ENCODE measurements around the gene ATG7. TPM values are rescaled to one million over a fixed set of nuclear protein-coding genes. Genes with fewer than 3 reads are reported as not detected.

Gene ATG7
- total RNA-seq, 1 donor from 2014 or later, result 23.0 TPM

DNA sequence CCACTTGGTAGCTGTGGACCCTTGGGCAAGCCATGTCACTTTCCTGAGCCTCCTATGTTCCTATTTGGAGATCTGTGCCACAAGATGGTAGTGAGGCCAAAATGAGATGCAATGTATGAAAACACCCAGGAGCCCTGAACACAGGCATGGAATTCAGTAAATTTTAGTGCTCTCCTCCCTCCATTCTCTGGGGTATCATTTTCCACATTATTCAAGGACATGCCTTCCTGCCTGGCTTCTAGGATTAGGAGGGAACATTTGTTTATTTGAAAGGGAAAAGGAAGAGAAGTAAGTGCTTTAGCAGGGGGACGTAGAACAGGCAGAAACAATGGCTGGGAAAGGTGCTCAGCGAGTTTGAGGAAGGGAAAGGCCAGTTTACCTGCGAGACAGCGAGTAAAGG, 98.8 kb downstream of the ATG7 start:
- Mint-ChIP-seq H3K36me3 (ENCODE audit: unreplicated experiment) (no peaks in the 10 kb centered on the region), H3K27ac (ENCODE audit: unreplicated experiment) (no peak overlapping the region), H3K4me3 (ENCODE audit: unreplicated experiment) (no peak overlapping the region), H3K9me3 (ENCODE audit: unreplicated experiment) (no peaks in the 10 kb centered on the region), H3K4me1 (ENCODE audit: low read depth, unreplicated experiment) (no peaks in the 10 kb centered on the region), H3K27me3 (ENCODE audit: unreplicated experiment) (no peaks in the 10 kb centered on the region)
- DNase-seq, result no peak
- TF ChIP-seq, protein P1, sequence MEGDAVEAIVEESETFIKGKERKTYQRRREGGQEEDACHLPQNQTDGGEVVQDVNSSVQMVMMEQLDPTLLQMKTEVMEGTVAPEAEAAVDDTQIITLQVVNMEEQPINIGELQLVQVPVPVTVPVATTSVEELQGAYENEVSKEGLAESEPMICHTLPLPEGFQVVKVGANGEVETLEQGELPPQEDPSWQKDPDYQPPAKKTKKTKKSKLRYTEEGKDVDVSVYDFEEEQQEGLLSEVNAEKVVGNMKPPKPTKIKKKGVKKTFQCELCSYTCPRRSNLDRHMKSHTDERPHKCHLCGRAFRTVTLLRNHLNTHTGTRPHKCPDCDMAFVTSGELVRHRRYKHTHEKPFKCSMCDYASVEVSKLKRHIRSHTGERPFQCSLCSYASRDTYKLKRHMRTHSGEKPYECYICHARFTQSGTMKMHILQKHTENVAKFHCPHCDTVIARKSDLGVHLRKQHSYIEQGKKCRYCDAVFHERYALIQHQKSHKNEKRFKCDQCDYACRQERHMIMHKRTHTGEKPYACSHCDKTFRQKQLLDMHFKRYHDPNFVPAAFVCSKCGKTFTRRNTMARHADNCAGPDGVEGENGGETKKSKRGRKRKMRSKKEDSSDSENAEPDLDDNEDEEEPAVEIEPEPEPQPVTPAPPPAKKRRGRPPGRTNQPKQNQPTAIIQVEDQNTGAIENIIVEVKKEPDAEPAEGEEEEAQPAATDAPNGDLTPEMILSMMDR (IDR thresholded peaks at IDR 0.05; ENCODE audit: partially characterized antibody, unreplicated experiment), result no peak

DNA sequence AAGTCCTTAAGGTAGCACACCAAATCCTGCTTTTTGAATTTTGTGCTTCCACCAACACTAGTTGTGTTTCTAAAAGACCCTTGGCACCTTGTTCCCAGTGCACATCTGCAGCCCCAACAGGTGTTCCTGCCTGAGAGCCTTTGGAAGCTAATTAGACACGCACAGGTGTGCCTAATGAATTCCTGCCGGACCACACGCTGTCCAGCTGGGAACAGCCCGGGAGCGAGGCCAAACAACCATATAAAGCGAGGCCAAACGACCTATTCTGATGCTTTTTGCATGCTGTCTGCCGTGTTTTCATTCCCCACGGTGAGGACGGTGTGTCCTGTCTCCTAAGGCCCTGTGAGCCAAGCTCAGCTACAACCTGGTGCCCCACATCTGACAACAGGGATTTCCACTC, 99.5 kb downstream of the ATG7 start:
- DNase-seq, result no peak
- Mint-ChIP-seq H3K36me3 (ENCODE audit: unreplicated experiment) (no peaks in the 10 kb centered on the region), H3K9me3 (ENCODE audit: unreplicated experiment) (no peaks in the 10 kb centered on the region), H3K27me3 (ENCODE audit: unreplicated experiment) (no peaks in the 10 kb centered on the region), H3K27ac (ENCODE audit: unreplicated experiment) (no peak overlapping the region), H3K4me3 (ENCODE audit: unreplicated experiment) (no peak overlapping the region), H3K4me1 (ENCODE audit: low read depth, unreplicated experiment) (no peaks in the 10 kb centered on the region)
- TF ChIP-seq, protein P1 (IDR thresholded peaks at IDR 0.05; ENCODE audit: partially characterized antibody, unreplicated experiment), result no peak

- TF ChIP-seq, protein P1 (IDR thresholded peaks at IDR 0.05; ENCODE audit: partially characterized antibody, unreplicated experiment), result no peak
- no peak overlapping the region for H3K4me3 Mint-ChIP-seq (ENCODE audit: unreplicated experiment)
- no peak overlapping the region for H3K27ac Mint-ChIP-seq (ENCODE audit: unreplicated experiment)
- no peak for DNase-seq
- H3K27me3 Mint-ChIP-seq (ENCODE audit: unreplicated experiment), result peaks cover 2% of the 10 kb centered on the region
- H3K4me1 Mint-ChIP-seq (ENCODE audit: low read depth, unreplicated experiment), result no peaks in the 10 kb centered on the region
- no peaks in the 10 kb centered on the region for H3K9me3 Mint-ChIP-seq (ENCODE audit: unreplicated experiment)
- H3K36me3 Mint-ChIP-seq (ENCODE audit: unreplicated experiment), result no peaks in the 10 kb centered on the region
Measured at GRCh38 chr3:11373235-11373634, 101.0 kb downstream of the ATG7 start.

DNA sequence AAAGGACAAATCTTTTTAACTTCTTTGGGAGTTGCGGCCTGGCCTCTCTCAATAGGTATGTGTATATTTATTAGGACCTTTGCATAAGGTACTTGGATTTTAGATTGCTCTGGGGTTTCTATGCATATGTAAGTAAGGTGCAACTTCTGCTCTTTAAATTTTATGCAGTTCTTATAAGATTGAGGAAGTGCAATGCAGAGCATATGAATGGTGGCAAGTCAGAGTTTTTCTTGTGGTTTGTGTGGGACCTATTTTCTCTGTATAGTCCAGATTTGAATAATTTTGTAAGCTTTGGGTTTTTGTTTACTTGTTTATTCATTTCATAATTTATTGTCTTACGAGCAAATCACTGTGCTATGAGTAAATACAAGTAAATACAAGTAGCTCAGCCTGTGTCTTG, 101.5 kb downstream of the ATG7 start:
- no peaks in the 10 kb centered on the region for H3K9me3 Mint-ChIP-seq (ENCODE audit: unreplicated experiment)
- H3K4me1 Mint-ChIP-seq (ENCODE audit: low read depth, unreplicated experiment), result no peaks in the 10 kb centered on the region

GRCh38 chr3:11375333-11376088, 103.3 kb downstream of the ATG7 start:
- Mint-ChIP-seq H3K27ac (ENCODE audit: unreplicated experiment) (no peak overlapping the region), H3K27me3 (ENCODE audit: unreplicated experiment) (peaks cover 2% of the 10 kb centered on the region), H3K9me3 (ENCODE audit: unreplicated experiment) (no peaks in the 10 kb centered on the region), H3K4me1 (ENCODE audit: low read depth, unreplicated experiment) (peaks cover 5% of the 10 kb centered on the region), H3K36me3 (ENCODE audit: unreplicated experiment) (no peaks in the 10 kb centered on the region), H3K4me3 (ENCODE audit: unreplicated experiment) (no peak overlapping the region)
- DNase-seq, result no peak
- TF ChIP-seq, protein P1 (IDR thresholded peaks at IDR 0.05; ENCODE audit: partially characterized antibody, unreplicated experiment), result no peak

More for the DNA sequence above, 101.5 kb downstream of the ATG7 start:
- no peak for DNase-seq
- TF ChIP-seq, protein P1 (IDR thresholded peaks at IDR 0.05; ENCODE audit: partially characterized antibody, unreplicated experiment), result no peak
- H3K27me3 Mint-ChIP-seq (ENCODE audit: unreplicated experiment), result peaks cover 2% of the 10 kb centered on the region
- H3K4me3 Mint-ChIP-seq (ENCODE audit: unreplicated experiment), result no peak overlapping the region
- no peaks in the 10 kb centered on the region for H3K36me3 Mint-ChIP-seq (ENCODE audit: unreplicated experiment)
- H3K27ac Mint-ChIP-seq (ENCODE audit: unreplicated experiment), result no peak overlapping the region
